GM21526 (cell line): ENCODE measurements around the gene DNAJC11.
"Not testable (repeated sequence)": the region's sequence is repeated elsewhere in the genome, so short reads cannot be mapped to it uniquely, and the experiment has no call there.

ENCODE experiments used
- ATAC-seq: cut with Tn5 transposase; IDR thresholded peaks from one replicate; pipeline ENCODE4 v1.9.1; 2021; ENCODE audit warnings: moderate library complexity; ENCODE audit not compliant: unreplicated experiment, low FRiP score

Gene DNAJC11

DNA sequence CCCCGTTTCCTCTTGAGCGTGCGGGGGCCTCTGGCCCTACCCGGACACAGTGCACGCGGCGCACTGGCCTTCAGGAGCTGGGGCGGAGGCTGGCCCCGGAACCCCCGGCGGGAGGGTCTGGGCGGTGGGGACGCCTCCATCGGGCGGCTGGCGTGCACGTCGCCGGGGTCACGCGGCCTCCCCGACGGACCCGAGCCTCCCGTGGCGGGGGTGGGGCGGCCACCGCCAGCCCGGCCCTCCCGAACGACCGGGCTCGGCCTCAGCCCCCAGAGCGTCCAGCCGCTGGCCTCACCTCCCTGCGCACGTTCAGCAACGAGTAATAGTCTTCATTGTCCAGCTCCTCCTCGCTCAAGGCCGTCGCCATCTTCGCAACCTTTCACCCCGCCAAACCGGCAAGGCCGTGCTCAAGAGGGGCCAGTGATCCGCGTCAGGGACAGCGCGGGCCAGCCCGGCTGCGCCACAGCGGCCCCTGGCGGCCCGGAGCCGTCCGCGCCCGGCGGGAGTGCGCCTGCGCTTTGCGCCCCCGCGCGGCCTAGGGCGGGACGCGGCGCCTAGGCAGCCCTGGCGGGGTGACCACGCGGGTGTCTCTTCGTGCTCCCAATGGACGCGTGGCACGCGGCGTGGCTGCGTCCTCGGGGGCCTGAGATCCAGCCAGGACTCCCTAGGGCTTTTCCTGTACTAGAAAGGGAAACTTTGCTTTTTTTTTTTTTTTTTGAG, at the start of gene DNAJC11:
TSS of gene DNAJC11 (minus strand) at position 380 of the 717 bp plus-strand sequence. CDS start at position 364, 16 bp downstream.
- peak; percentile 88 for ATAC-seq

DNA sequence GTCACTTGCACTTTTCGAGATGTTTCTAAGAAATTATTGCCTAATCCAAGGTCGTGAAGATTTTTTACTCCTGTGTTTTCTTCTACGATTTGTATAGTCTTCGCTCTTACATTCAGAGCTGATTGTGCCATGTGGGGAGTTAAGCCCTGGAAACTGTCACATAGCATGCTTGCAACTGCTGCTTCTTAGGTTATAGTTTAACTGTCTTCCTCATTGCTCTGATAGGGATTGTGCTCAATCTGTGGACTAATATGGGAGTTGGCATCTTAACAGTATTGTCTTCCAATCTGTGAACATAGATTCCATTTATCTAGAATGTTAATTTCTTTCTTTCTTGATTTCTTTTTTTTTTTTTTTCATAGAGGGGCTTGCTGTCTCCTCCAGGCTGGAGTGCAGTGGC, 48.9 kb upstream of the DNAJC11 start:
- ATAC-seq: no peak

DNA sequence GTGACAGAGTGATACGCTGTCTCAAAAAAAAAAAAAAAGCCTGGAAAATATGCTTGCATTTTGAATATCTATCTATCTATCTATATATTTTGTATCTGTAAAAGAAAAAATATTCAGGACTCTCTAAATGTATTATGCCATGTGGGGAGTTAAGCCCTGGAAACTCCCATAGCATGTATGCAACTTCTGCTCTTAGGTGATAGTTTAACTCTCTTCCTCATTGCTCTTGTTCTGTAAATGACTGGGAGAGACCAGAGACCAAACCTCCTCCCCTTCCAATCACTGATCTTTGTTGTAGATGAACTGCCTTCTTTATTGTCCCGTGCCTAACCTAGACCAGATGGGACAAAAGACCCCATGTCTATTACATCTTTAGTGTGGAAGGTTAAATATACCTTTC, 46.1 kb upstream of the DNAJC11 start:
- no peak for ATAC-seq

GRCh38 chr1:6745073-6745472, 43.5 kb upstream of the DNAJC11 start:
- no peak for ATAC-seq

- ATAC-seq: no peak
These were observed 41.8 kb upstream of the DNAJC11 start for GRCh38 chr1:6743189-6744101.

- not testable (repeated sequence) for ATAC-seq
These were observed 41.1 kb upstream of the DNAJC11 start for GRCh38 chr1:6742676-6743188.

- no peak for ATAC-seq
These were observed 37.5 kb upstream of the DNAJC11 start for GRCh38 chr1:6738987-6739676.

GRCh38 chr1:6732942-6733341, 31.3 kb upstream of the DNAJC11 start:
- no peak for ATAC-seq

- no peak for ATAC-seq
These were observed 30.3 kb upstream of the DNAJC11 start for GRCh38 chr1:6731905-6732304.

DNA sequence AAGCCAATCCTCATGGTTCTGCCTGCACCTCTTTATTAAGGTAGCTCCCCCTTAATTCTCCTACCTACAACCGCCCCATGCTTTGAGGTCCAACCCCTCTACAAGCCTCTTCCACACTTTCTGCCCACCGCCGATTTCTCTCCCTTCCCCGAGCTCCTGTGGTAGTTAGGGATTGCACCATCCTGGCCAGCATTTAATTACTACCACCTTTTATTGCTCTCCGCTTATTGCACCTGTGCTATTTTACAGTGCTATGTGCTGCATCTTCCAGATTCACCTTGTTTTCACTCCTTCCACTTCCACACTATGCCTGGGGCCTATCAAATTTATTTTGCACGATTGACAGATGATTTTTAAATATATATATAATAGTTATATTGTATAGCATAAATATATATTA, 29.3 kb upstream of the DNAJC11 start:
- ATAC-seq: no peak

DNA sequence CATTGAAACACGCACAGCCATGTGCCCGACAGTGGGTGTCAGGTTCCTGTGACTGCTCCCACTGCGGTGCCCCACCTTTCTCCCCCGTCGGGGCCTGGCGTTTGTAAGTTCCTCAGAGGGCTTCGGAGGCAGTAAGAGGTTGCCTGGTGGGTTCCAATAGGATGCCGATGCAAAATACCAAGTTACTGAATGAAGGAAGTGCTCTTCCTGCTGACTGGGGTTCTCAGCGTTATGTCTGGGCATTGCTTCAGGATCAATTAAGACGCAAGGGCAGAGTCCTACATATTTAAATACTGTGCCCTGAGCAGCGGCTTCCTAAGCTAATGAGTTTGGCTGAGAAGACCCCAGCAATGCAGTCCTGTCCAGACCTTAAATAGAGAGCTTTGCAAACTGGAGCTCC, 28.9 kb upstream of the DNAJC11 start:
- ATAC-seq: no peak

DNA sequence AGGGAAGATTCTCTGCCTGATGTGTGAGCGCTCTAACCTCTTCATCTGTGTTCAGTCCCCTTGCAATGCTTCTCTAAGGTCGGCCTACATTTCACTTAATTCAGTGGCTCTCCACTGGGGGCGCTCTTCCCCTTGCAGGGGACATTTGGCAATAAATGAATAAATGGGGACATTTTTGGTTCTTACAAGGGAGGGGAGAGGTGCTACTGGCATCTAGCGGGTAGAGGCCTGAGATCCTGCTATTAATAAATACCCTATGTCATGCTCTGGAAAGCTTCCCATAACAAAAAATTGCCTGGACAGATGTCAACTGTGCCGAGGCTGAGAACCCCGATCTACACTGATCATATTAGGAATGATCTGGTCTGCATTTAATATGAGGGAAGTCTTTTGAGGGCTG, 25.9 kb upstream of the DNAJC11 start:
- ATAC-seq: no peak

- no peak for ATAC-seq
These were observed 24.6 kb upstream of the DNAJC11 start for GRCh38 chr1:6726253-6726652.

- no peak for ATAC-seq
These were observed 23.0 kb upstream of the DNAJC11 start for GRCh38 chr1:6724517-6725141.

- no peak for ATAC-seq
These were observed 22.2 kb upstream of the DNAJC11 start for GRCh38 chr1:6723621-6724428.

- ATAC-seq: no peak
These were observed 9.6 kb upstream of the DNAJC11 start for GRCh38 chr1:6711174-6711573.

DNA sequence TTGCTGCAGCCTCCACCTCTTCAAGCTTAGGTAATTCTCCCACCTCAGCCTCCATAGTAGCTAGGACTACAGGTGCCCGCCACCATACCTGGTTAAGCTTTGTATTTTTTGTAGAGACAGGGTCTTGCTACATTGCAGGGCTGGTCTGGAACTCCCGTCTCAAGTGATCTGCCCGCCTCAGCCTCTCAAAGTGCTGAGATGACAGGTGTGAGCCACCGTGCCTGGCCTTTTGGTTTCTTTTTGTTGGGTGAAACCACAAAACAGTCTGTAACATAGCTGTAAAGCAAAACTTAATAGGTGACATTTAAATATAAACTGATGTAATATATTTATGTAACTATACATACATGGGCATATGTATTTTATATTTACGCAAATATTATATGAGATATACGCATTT, 3.1 kb upstream of the DNAJC11 start:
- ATAC-seq: no peak

GRCh38 chr1:6703016-6703415, 1.4 kb upstream of the DNAJC11 start:
- ATAC-seq: no peak

DNA sequence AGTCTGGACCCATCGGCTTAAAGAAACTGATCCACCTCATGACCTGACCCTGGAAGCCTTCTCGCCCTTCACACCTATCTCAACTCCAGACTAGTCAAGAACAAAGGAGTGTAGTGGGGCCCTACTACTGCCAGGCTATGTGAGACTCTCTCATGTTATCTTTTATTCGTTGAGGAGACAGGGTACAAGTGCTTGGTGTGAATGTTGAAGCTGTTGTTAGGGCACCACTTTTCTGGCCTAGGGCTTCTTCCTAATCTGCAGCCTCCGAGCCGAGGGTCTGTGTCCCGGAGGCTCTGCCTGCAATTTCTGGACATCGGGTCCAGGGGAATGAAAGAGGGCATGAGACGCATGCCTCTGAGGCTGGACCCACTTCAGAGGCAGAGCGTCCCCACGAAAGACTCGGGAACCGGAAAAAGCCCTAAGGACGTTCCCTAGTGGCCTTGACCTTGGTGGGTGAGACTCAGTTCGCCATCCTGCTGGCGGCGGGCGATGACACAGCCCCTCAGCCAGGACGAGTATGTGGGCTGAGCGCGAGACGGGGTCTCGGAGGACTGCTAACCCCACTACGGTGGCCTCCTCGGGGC, 671 bp downstream of the DNAJC11 start:
- no peak for ATAC-seq
